Right lobe of liver (tissue), 6 donors: ENCODE data around the gene EPHB6. TPM values are rescaled to one million over a fixed set of nuclear protein-coding genes. Genes with fewer than 3 reads are reported as not detected.

Experiments used
- ATAC-seq, 4 donors: fragments of 200-7000 bp; cut with Tn5 transposase; one replicate each; pipeline ENCODE4 v1.9.1; 2020; ENCODE audit warnings: mild to moderate bottlenecking in 4 of 4, moderate library complexity in 4 of 4
- DNase-seq, 3 donors: peaks; one replicate each; pipeline ENCODE4 v3.0.0-alpha.2; 2020
- H3K27ac ChIP-seq, 3 donors: fragments of 200-600 bp; one replicate each; pipeline ENCODE4 v1.8.0; 2022
- H3K27me3 ChIP-seq, 2 donors: fragments of 200-600 bp; one replicate each; pipeline ENCODE4 v1.8.0; 2022
- H3K36me3 ChIP-seq, 4 donors: fragments of 200-600 bp; sonication (generic) in 1 of 4; one replicate each; pipeline versions ENCODE4 v1.5.1 to v1.8.0; 2017 to 2022; ENCODE audit warnings: control low read depth in 1 of 4
- H3K4me1 ChIP-seq, 4 donors: fragments of 200-600 bp; sonication (generic) in 1 of 4; one replicate each; pipeline versions ENCODE4 v1.5.1 to v1.8.0; 2017 to 2022; ENCODE audit warnings: control low read depth in 1 of 4
- H3K4me3 ChIP-seq, 3 donors: fragments of 200-600 bp; one replicate each; pipeline ENCODE4 v1.8.0; 2022
- H3K9me3 ChIP-seq, 4 donors: fragments of 200-600 bp; sonication (generic) in 1 of 4; one replicate each; pipeline versions ENCODE4 v1.5.1 to v1.8.0; 2017 to 2022; ENCODE audit warnings: control low read depth in 1 of 4
- CTCF ChIP-seq, 4 donors: fragments of 200-600 bp in 3 of 4; fragments of 450-650 bp in 1 of 4; IDR thresholded peaks; one replicate each; pipeline versions ENCODE4 v1.5.1 to v1.8.0; 2016 to 2022; ENCODE audit warnings: antibody characterized with exemption in 4 of 4, mild to moderate bottlenecking in 2 of 4
- POLR2A ChIP-seq: fragments of 450-650 bp; IDR thresholded peaks from one replicate; pipeline ENCODE4 v1.6.1; 2017; ENCODE audit warnings: antibody characterized with exemption, mild to moderate bottlenecking
- WGBS: methylation state at CpG from one replicate; pipeline ENCODE4 v1.1.6; 2018; ENCODE audit warnings: low coverage, low lambda C conversion rate; ENCODE audit not compliant: insufficient coverage; ENCODE audit errors: missing lambda C conversion rate; 5-methylcytosine and 5-hydroxymethylcytosine counted together
- intact Hi-C, 2 donors: fragments of 100-400 bp; cut with DNase I; formaldehyde crosslinking; loops; one replicate each; pipeline versions ENCODE4 v1.11.2 to v1.14.1; 2022
- total RNA-seq, 6 experiments: library from RNA; depleted of rRNA in 2 of 6; stranded (reverse); fragments of >200 nt in 2 of 6; fragmentation: NEBNext Ultra II Directional in 3 of 6; extraction: Animal tissue kit (Norgen Biotek cat#: 25700) in 3 of 6; gene quantifications; one replicate each; pipeline versions ENCODE4 v1.1.0 to v1.2.4, GENCODE V29; 2016 to 2023
- donor health status: DM: no; HTN: yes; CAD: no.
- donor health status: DM: no; HTN: no; CAD: no.
- donor health status: DM: no; HTN: no; CAD: no.
- donor health status: DM: no; HTN: yes; CAD: no.
- donor health status: DM: no; HTN: yes; CAD: no.

EPHB6 gene
- total RNA-seq, 6 experiments from 2014 or later, result 1.5 to 6.1 (median 3.2) TPM

GRCh38 chr7:142908290-142908689 lies 53.4 kb downstream of the EPHB6 start:
- Histone ChIP-seq H3K36me3 (no peaks in the 10 kb centered on the region), H3K27me3 (no peaks in the 10 kb centered on the region), H3K9me3 (no peaks in the 10 kb centered on the region), H3K27ac (no peak overlapping the region), H3K4me1 (no peaks in the 10 kb centered on the region), H3K4me3 (no peak overlapping the region)
- ATAC-seq, result no peak
- TF ChIP-seq CTCF (IDR thresholded peaks at IDR 0.05) (no peak), POLR2A (no peak)
- WGBS, result 65% methylated on average over 7 of the region's 11 CpGs
- intact Hi-C loops, result no loop called here
- peak in 1 of 3 donors; percentile 40 for DNase-seq

GRCh38 chr7:142908921-142909890 lies 54.3 kb downstream of the EPHB6 start:
- no peak for TF ChIP-seq POLR2A
- TF ChIP-seq CTCF (IDR thresholded peaks at IDR 0.05), result peak; percentile 30 to 67 (median 52)
- no peaks in the 10 kb centered on the region for H3K9me3 ChIP-seq
- ATAC-seq (peak; percentile 83 to 93 (median 92)), DNase-seq (peak in 1 of 3 donors; percentile 46)
- H3K27ac ChIP-seq, result no peak overlapping the region
- H3K4me3 ChIP-seq, result no peak overlapping the region
- no peaks in the 10 kb centered on the region for H3K4me1 ChIP-seq
- H3K27me3 ChIP-seq, result no peaks in the 10 kb centered on the region
- WGBS, result 28% methylated on average over 12 of the region's 21 CpGs
- H3K36me3 ChIP-seq, result no peaks in the 10 kb centered on the region
- intact Hi-C loops, result no loop called here

- Histone ChIP-seq H3K27me3 (no peaks in the 10 kb centered on the region), H3K36me3 (no peaks in the 10 kb centered on the region), H3K9me3 (no peaks in the 10 kb centered on the region), H3K4me1 (no peaks in the 10 kb centered on the region), H3K4me3 (no peak overlapping the region), H3K27ac (no peak overlapping the region)
- ATAC-seq (peak in 1 of 4 donors; percentile 51), DNase-seq (no peak)
- TF ChIP-seq CTCF (IDR thresholded peaks at IDR 0.05), result no peak
- no peak for TF ChIP-seq POLR2A
- WGBS, result 31% methylated on average over 2 of the region's 2 CpGs
- intact Hi-C loops, result no loop called here
Measured at GRCh38 chr7:142910031-142910433, 55.2 kb downstream of the EPHB6 start.

- Histone ChIP-seq H3K27ac (no peak overlapping the region), H3K27me3 (no peaks in the 10 kb centered on the region), H3K4me3 (no peak overlapping the region), H3K4me1 (no peaks in the 10 kb centered on the region), H3K9me3 (no peaks in the 10 kb centered on the region), H3K36me3 (no peaks in the 10 kb centered on the region)
- WGBS, result 52% methylated on average over 2 of the region's 2 CpGs
- ATAC-seq (peak in 2 of 4 donors; percentile 10 to 39), DNase-seq (peak in 1 of 3 donors; percentile 10)
- TF ChIP-seq POLR2A (no peak), CTCF (IDR thresholded peaks at IDR 0.05) (no peak)
- intact Hi-C loops, result no loop called here
Measured at GRCh38 chr7:142910481-142910880, 55.6 kb downstream of the EPHB6 start.
